H1 (cell line): ENCODE measurements around the gene RBBP6. TPM values are rescaled to one million over a fixed set of nuclear protein-coding genes. Genes with fewer than 3 reads are reported as not detected.

Experiments used
- CTCF ChIA-PET: fragments of 300-600 bp; sonication (Branson Sonifier 250); formaldehyde crosslinking; loops from one replicate; lab custom pipeline; 2021; ENCODE audit not compliant: partially characterized antibody; lab: Charles Lee
- POLR2A ChIA-PET: fragments of 300-600 bp; sonication (Branson Sonifier 250); formaldehyde crosslinking; loops from one replicate; lab custom pipeline; 2021; ENCODE audit warnings: inconsistent platforms; ENCODE audit not compliant: partially characterized antibody; lab: Charles Lee
- DNase-seq, 2 experiments: peaks; one replicate each; pipeline versions ENCODE4 v3.0.0 to v3.0.0-alpha.2; 2010 to 2022; ENCODE audit warnings: low spot score in 2 of 2, low read depth in 1 of 2, mixed read lengths in 1 of 2
- FAIRE-seq: peaks from 2 replicates; lab custom pipeline; 2011; peaks lifted over from hg19 to GRCh38; lab: Jason Lieb, UNC
- H2AFZ ChIP-seq: 2 replicates; pipeline ENCODE4 v1.8.1; 2012; ENCODE audit warnings: low read length, inconsistent platforms
- H2AK5ac ChIP-seq: 2 replicates; pipeline ENCODE4 v1.6.1; 2013; ENCODE audit warnings: low read depth, low read length
- H2BK120ac ChIP-seq: replicated peaks from 2 replicates; pipeline ENCODE3; 2013; ENCODE audit warnings: low read depth, low read length, inconsistent platforms
- H2BK12ac ChIP-seq: 2 replicates; pipeline ENCODE4 v1.6.1; 2013; ENCODE audit warnings: low read depth, low read length
- H2BK15ac ChIP-seq: 2 replicates; pipeline ENCODE4 v1.6.1; 2013; ENCODE audit warnings: low read length
- H2BK20ac ChIP-seq: 2 replicates; pipeline ENCODE4 v1.6.1; 2013; ENCODE audit warnings: low read length
- H2BK5ac ChIP-seq: 2 replicates; pipeline ENCODE4 v1.6.1; 2013; ENCODE audit warnings: low read depth, low read length
- H3K14ac ChIP-seq: 2 replicates; pipeline ENCODE4 v1.6.1; 2013; ENCODE audit warnings: inconsistent platforms; ENCODE audit not compliant: insufficient read length
- H3K18ac ChIP-seq: 2 replicates; pipeline ENCODE4 v1.6.1; 2013; ENCODE audit warnings: low read length; ENCODE audit errors: extremely low read depth
- H3K23ac ChIP-seq: 2 replicates; pipeline ENCODE4 v1.6.1; 2013; ENCODE audit warnings: inconsistent platforms; ENCODE audit not compliant: insufficient read length
- H3K23me2 ChIP-seq: 2 replicates; pipeline ENCODE4 v1.6.1; 2013; ENCODE audit warnings: low read depth, low read length
- H3K27ac ChIP-seq: 2 replicates; pipeline ENCODE4 v1.6.1; 2011; ENCODE audit warnings: low read depth, low read length, inconsistent platforms
- H3K27me3 ChIP-seq, 4 experiments: replicated peaks in 1 of 4; 1 replicate in 1 of 4; 2 replicates in 3 of 4; pipeline versions ENCODE4 v1.6.1 to v1.8.1; 2011 to 2013; ENCODE audit warnings: low read length in 3 of 4, mild to moderate bottlenecking in 3 of 4, inconsistent platforms in 2 of 4, mixed read lengths in 2 of 4, moderate library complexity in 1 of 4; ENCODE audit not compliant: control insufficient read depth in 3 of 4, insufficient read depth in 3 of 4; ENCODE audit errors: extremely low read depth in 1 of 4
- H3K36me3 ChIP-seq, 4 experiments: 2 replicates each; pipeline versions ENCODE4 v1.6.1 to v1.8.1; 2011 to 2013; ENCODE audit warnings: mild to moderate bottlenecking in 4 of 4, low read length in 3 of 4, moderate library complexity in 2 of 4, control low read depth in 1 of 4, inconsistent platforms in 1 of 4; ENCODE audit not compliant: insufficient read depth in 4 of 4, control insufficient read depth in 2 of 4
- H3K4ac ChIP-seq: replicated peaks from 2 replicates; pipeline ENCODE3; 2013; ENCODE audit warnings: low read length, low read depth, mixed read lengths, inconsistent platforms; ENCODE audit not compliant: insufficient read length
- H3K4me1 ChIP-seq, 4 experiments: replicated peaks in 1 of 4; 1 replicate in 1 of 4; 2 replicates in 3 of 4; pipeline versions ENCODE4 v1.6.1 to v1.8.1; 2011 to 2013; ENCODE audit warnings: low read length in 3 of 4, inconsistent platforms in 2 of 4, mixed read lengths in 1 of 4; ENCODE audit not compliant: insufficient read depth in 4 of 4, control insufficient read depth in 3 of 4
- H3K4me2 ChIP-seq, 2 experiments: 2 replicates each; pipeline versions ENCODE4 v1.6.1 to v1.8.1; 2011 to 2013; ENCODE audit warnings: low read depth in 2 of 2, low read length in 2 of 2, control low read depth in 1 of 2, inconsistent platforms in 1 of 2, mild to moderate bottlenecking in 1 of 2; ENCODE audit not compliant: insufficient read depth in 1 of 2
- H3K4me3 ChIP-seq, 4 experiments: fragments of 200-600, 300-600 bp in 1 of 4; sonication (generic), shearing (Covaris generic), sonication (Bioruptor Twin) in 1 of 4; 2 replicates each; pipeline versions ENCODE4 v1.5.1 to v1.8.1; 2011 to 2016; ENCODE audit warnings: low read length in 4 of 4, low read depth in 3 of 4, control low read depth in 2 of 4, inconsistent platforms in 2 of 4, mild to moderate bottlenecking in 2 of 4, mixed read lengths in 1 of 4, moderate library complexity in 1 of 4; ENCODE audit not compliant: insufficient read depth in 2 of 4; ENCODE audit errors: extremely low read depth in 1 of 4
- H3K56ac ChIP-seq: replicated peaks from 2 replicates; pipeline ENCODE3; 2013; ENCODE audit warnings: low read depth, mild to moderate bottlenecking, mixed read lengths, low read length, inconsistent platforms; ENCODE audit not compliant: insufficient read length
- H3K79me1 ChIP-seq: 2 replicates; pipeline ENCODE4 v1.6.1; 2013; ENCODE audit warnings: low read depth, low read length, control low read depth
- H3K79me2 ChIP-seq, 2 experiments: 2 replicates each; pipeline versions ENCODE4 v1.6.1 to v1.8.1; 2012 to 2013; ENCODE audit warnings: low read length in 2 of 2, mild to moderate bottlenecking in 2 of 2, inconsistent platforms in 1 of 2; ENCODE audit not compliant: insufficient read depth in 2 of 2, control insufficient read depth in 1 of 2
- H3K9ac ChIP-seq, 4 experiments: replicated peaks in 1 of 4; 1 replicate in 1 of 4; 2 replicates in 3 of 4; pipeline versions ENCODE4 v1.6.1 to v1.8.1; 2011 to 2013; ENCODE audit warnings: low read depth in 3 of 4, low read length in 3 of 4, control low read depth in 2 of 4, mild to moderate bottlenecking in 2 of 4, moderate library complexity in 2 of 4, inconsistent platforms in 1 of 4; ENCODE audit errors: extremely low read depth in 1 of 4
- H3K9me3 ChIP-seq, 2 experiments: 2 replicates each; pipeline versions ENCODE4 v1.6.1 to v1.8.1; 2012 to 2013; ENCODE audit warnings: mild to moderate bottlenecking in 2 of 2, moderate library complexity in 2 of 2, control low read depth in 1 of 2, inconsistent platforms in 1 of 2, low read depth in 1 of 2, low read length in 1 of 2, mixed read lengths in 1 of 2; ENCODE audit not compliant: insufficient read depth in 2 of 2
- H4K20me1 ChIP-seq, 2 experiments: replicated peaks in 1 of 2; 2 replicates each; pipeline versions ENCODE3 to v1.8.1; 2011 to 2013; ENCODE audit warnings: inconsistent platforms in 2 of 2, low read length in 2 of 2, mild to moderate bottlenecking in 1 of 2; ENCODE audit not compliant: insufficient read depth in 2 of 2, control insufficient read depth in 1 of 2
- H4K5ac ChIP-seq: 2 replicates; pipeline ENCODE4 v1.6.1; 2013; ENCODE audit warnings: low read length, low read depth, mixed read lengths, inconsistent platforms; ENCODE audit not compliant: insufficient read length
- H4K8ac ChIP-seq: 2 replicates; pipeline ENCODE4 v1.8.0; 2013; ENCODE audit warnings: mild to moderate bottlenecking, moderate library complexity, low read length, inconsistent platforms; ENCODE audit not compliant: insufficient read depth; ENCODE audit errors: extremely low read depth
- H4K91ac ChIP-seq: replicated peaks from 2 replicates; pipeline ENCODE3; 2013; ENCODE audit warnings: low read length, mixed read lengths, inconsistent platforms; ENCODE audit not compliant: insufficient read length
- ASH2L ChIP-seq: fragments of 200-600, 300-600 bp; sonication (generic); IDR thresholded peaks from one replicate; pipeline ENCODE4 v1.7.1; 2017; ENCODE audit warnings: low read length
- BRCA1 ChIP-seq: IDR thresholded peaks from 2 replicates; pipeline ENCODE4 v1.6.1; 2012; ENCODE audit warnings: low read depth, low read length, improper control_type of control experiment
- POLR2A ChIP-seq, 2 experiments: IDR thresholded peaks; 1 replicate in 1 of 2; 2 replicates in 1 of 2; pipeline ENCODE4 v1.6.1; 2011; ENCODE audit warnings: low read depth in 2 of 2, low read length in 2 of 2, mild to moderate bottlenecking in 2 of 2; ENCODE audit errors: control extremely low read depth in 1 of 2
- RBBP5 ChIP-seq: IDR thresholded peaks from 2 replicates; pipeline ENCODE4 v1.7.1; 2012; ENCODE audit warnings: low read depth, mild to moderate bottlenecking, inconsistent platforms, low read length, moderate library complexity, borderline replicate concordance
- RXRA ChIP-seq: IDR thresholded peaks from 2 replicates; pipeline ENCODE4 v1.6.1; 2011; ENCODE audit warnings: low read depth, mild to moderate bottlenecking, low read length, moderate library complexity; ENCODE audit not compliant: insufficient read depth
- SP1 ChIP-seq: IDR thresholded peaks from 2 replicates; pipeline ENCODE4 v1.6.1; 2011; ENCODE audit warnings: low read depth, low read length
- WGBS, 2 experiments: shearing (Covaris generic) in 1 of 2; methylation state at CpG; one replicate each; pipeline versions ENCODE4 v1.1.6 to v1.1.7; 2013 to 2015; ENCODE audit warnings: low lambda C conversion rate in 2 of 2, mixed read lengths in 2 of 2, inconsistent platforms in 1 of 2, low coverage in 1 of 2, missing lambda C conversion rate in 1 of 2; ENCODE audit not compliant: insufficient replicate concordance in 2 of 2, insufficient coverage in 1 of 2, insufficient read length in 1 of 2; ENCODE audit errors: extremely low coverage in 1 of 2, missing lambda C conversion rate in 1 of 2; 5-methylcytosine and 5-hydroxymethylcytosine counted together
- polyA plus RNA-seq, 7 experiments: library from polyadenylated mRNA; depleted of rRNA in 3 of 7; stranded (reverse) in 5 of 7; unstranded in 2 of 7; fragments of >200 nt in 5 of 7; fragments of 200-250 nt in 2 of 7; gene quantifications; 1 replicate in 5 of 7; 2 replicates in 1 of 7; 4 replicates in 1 of 7; pipeline versions ENCODE4 v1.2.1 to v1.2.3, GENCODE V29; 2011 to 2013; ENCODE audit warnings: missing spikeins in 2 of 7, mixed read lengths in 2 of 7
- total RNA-seq: library from RNA; stranded (reverse); fragmentation: NEBNext Ultra II Directional; extraction: Animal tissue kit (Norgen Biotek cat#: 25700); gene quantifications from 2 replicates; pipeline ENCODE4 v1.2.1, GENCODE V29; 2021
- TF ChIP-seq, protein P1 (sequence below), 3 experiments: IDR thresholded peaks; 1 replicate in 2 of 3; 2 replicates in 1 of 3; pipeline versions ENCODE4 v1.5.1 to v1.6.1; 2011; ENCODE audit warnings: low read length in 3 of 3, mild to moderate bottlenecking in 3 of 3, inconsistent platforms in 2 of 3, low read depth in 1 of 3, moderate library complexity in 1 of 3; ENCODE audit not compliant: insufficient read depth in 1 of 3; ENCODE audit errors: control extremely low read depth in 1 of 3

The RBBP6 gene
- total and polyA plus RNA-seq, 2 of the 8 experiments (the other 6 are each of a cell fraction or from before 2014, with no cell fraction given), result 22.5 to 54.5 TPM

DNA sequence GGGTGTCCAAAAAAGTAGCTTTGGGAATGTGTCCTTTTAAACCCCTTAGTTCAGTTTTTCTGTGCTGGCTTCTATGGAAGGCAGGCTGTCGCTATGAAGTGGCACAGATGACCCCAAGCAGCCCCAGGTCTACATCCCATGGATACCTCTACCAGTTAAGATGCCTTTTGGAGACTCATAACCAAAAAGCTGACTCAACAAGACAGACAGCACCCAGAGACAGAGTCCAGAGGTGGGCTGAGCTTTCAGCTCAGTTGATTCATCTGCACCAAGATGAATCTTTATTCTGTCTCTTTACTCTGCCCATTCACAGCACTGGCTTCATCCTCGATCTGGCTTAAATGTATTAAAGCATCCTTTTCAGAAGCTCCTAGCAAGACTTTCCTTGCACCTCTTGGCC is 29.8 kb upstream of the RBBP6 start:
- Histone ChIP-seq H3K79me1 (no peaks in the 10 kb centered on the region), H3K18ac (no peak overlapping the region), H2BK20ac (no peak overlapping the region), H3K14ac (no peak overlapping the region), H3K9me3 (no peaks in the 10 kb centered on the region), H3K27ac (no peak overlapping the region), H3K4me1 (no peaks in the 10 kb centered on the region), H4K8ac (no peak overlapping the region), H3K4me2 (no peak overlapping the region), H2BK5ac (no peak overlapping the region), H2BK12ac (no peak overlapping the region), H3K36me3 (no peaks in the 10 kb centered on the region), H3K4me3 (no peak overlapping the region), H3K56ac (no peak overlapping the region), H3K27me3 (no peaks in the 10 kb centered on the region), H3K23ac (no peak overlapping the region), H2BK120ac (no peak overlapping the region), H2BK15ac (no peak overlapping the region), H3K4ac (no peak overlapping the region), H4K5ac (no peak overlapping the region), H3K79me2 (no peaks in the 10 kb centered on the region), H2AK5ac (no peak overlapping the region), H4K91ac (no peak overlapping the region), H3K23me2 (no peaks in the 10 kb centered on the region), H2AFZ (no peak overlapping the region), H4K20me1 (no peaks in the 10 kb centered on the region), H3K9ac (no peak overlapping the region)
- no peak for FAIRE-seq
- ChIA-PET CTCF (interaction anchor here (0.5 to 4.9 kb wide), 5 partner anchors 14 to 466 kb away, joined by 3 to 38 read pairs (median 6); partner anchors contain the start of gene CACNG3), POLR2A (no interaction called here)
- TF ChIP-seq POLR2A (IDR thresholded peaks at IDR 0.05; ENCODE audit: control extremely low read depth in 1 of 2, low read depth in 2 of 2, low read length in 2 of 2) (no peak), BRCA1 (no peak), ASH2L (no peak), RBBP5 (no peak), RXRA (no peak), SP1 (no peak)
- TF ChIP-seq, protein P1, sequence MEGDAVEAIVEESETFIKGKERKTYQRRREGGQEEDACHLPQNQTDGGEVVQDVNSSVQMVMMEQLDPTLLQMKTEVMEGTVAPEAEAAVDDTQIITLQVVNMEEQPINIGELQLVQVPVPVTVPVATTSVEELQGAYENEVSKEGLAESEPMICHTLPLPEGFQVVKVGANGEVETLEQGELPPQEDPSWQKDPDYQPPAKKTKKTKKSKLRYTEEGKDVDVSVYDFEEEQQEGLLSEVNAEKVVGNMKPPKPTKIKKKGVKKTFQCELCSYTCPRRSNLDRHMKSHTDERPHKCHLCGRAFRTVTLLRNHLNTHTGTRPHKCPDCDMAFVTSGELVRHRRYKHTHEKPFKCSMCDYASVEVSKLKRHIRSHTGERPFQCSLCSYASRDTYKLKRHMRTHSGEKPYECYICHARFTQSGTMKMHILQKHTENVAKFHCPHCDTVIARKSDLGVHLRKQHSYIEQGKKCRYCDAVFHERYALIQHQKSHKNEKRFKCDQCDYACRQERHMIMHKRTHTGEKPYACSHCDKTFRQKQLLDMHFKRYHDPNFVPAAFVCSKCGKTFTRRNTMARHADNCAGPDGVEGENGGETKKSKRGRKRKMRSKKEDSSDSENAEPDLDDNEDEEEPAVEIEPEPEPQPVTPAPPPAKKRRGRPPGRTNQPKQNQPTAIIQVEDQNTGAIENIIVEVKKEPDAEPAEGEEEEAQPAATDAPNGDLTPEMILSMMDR (IDR thresholded peaks at IDR 0.05; ENCODE audit: control extremely low read depth in 1 of 3, insufficient read depth in 1 of 3, low read depth in 1 of 3, low read length in 3 of 3), result no peak
- DNase-seq, result no peak
- 95% methylated on average over 2 of the region's 2 CpGs; no CpG with 5 or more reads in 1 of the 2 experiments for WGBS, 2 experiments
